Activated gamma-delta T cell (primary cell): ENCODE measurements around the gene CCDC34.

ENCODE experiments used
- DNase-seq: peaks from one replicate; lab custom pipeline; 2025; lab: John Stamatoyannopoulos, UW
- total RNA-seq, 2 donors: gene quantifications; one replicate each; lab custom pipeline; 2026; lab: John Stamatoyannopoulos, UW

CCDC34 gene, protein sequence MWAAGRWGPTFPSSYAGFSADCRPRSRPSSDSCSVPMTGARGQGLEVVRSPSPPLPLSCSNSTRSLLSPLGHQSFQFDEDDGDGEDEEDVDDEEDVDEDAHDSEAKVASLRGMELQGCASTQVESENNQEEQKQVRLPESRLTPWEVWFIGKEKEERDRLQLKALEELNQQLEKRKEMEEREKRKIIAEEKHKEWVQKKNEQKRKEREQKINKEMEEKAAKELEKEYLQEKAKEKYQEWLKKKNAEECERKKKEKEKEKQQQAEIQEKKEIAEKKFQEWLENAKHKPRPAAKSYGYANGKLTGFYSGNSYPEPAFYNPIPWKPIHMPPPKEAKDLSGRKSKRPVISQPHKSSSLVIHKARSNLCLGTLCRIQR
- total RNA-seq = 3.0 to 3.6 reads per million in 2 donors

DNA sequence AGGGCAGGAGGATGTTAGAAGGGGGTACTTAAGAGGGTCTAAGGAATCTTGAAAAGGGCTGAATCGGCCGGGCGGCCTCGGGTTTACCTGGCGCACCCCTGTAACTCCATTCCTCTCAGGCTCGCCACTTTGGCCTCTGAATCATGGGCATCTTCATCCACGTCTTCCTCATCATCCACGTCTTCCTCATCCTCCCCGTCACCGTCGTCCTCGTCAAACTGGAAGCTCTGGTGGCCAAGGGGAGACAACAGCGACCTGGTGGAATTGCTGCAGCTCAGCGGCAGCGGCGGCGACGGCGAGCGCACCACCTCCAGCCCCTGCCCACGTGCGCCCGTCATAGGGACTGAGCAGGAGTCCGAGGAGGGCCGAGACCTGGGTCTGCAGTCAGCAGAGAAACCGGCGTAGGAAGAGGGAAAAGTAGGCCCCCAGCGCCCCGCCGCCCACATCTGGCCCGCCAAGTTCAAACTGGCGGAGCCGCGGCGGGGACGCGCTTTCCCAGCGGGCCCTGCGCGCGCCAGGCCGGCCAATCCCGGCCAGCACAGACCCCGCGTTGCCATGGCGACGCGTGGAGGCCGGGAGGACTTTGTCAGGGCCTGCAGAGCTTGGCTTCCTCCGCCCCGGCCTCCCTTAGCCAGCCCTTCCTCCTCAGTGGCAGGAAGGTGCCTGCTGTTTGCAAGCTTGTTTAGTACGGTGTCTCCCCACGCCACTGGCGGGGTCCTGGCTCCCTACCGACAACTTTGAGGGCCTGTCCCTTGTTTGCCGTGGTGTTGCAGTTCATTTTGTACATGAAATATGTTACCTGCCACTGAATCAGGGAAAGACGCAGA is at the start of gene CCDC34:
TSS of gene CCDC34 (minus strand) at position 467 of the 827 bp plus-strand sequence. CDS start at position 446, 21 bp downstream.
- DNase-seq = peak; percentile 78

DNA sequence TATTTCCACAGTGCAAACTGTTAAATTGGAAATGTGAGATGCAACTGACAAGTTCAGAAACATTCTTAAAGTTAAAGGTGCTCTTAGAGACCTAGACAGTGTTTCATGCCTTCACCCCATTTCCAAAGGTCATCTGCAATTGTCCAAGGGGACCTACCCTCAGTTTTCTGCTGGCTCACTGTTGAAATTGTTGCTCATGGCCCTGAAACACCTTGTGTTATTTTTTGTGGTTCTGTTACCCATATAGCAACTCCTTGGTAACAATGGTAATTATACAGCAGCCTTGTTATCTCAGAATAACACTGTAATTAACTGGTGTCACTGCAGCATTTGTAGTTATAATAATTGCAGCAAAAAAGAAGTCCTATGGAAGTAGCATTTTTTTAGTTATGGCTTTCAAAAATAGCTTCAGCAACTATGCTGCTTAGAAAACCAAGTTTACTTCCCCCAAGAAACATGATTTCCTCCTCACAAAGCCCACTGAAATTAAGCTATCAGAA is 49.2 kb upstream of the CCDC34 start:
- no peak for DNase-seq

DNA sequence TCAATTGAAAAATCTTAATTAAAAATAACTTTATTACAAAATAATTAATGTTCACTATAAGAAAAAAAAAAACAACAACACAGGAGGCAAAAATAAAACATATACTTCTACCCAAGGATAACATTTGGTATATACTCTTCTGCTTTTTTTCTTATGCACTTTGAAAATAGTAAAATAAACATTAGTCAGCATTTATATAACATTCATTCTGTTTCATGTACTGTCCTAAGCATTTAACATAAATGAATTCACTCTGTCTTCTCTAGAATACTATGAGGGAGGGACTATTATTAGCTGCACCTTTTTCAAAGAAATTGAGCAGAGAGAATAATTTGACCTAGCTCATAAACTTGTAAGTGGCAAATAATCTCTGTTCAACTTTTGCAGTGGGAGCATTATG is 48.3 kb upstream of the CCDC34 start:
- no peak for DNase-seq

DNA sequence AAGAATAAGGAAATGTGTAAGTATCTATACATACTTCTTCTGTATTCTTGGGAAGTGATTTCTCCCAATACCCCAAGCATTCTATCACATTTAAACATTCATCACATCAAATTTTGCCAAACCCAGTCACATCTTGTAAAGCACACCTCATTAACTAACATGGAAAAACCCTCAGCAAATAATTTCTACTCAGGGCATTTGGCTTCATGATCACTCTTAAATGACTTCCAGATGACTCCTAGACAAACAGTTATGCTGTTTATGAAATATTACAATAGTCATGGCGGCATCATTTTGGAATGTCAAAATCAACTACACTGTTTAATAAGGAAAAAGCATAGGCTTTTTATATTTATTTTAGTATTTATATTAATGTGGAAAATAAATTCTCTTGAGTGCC is 47.3 kb upstream of the CCDC34 start:
- DNase-seq = no peak

DNA sequence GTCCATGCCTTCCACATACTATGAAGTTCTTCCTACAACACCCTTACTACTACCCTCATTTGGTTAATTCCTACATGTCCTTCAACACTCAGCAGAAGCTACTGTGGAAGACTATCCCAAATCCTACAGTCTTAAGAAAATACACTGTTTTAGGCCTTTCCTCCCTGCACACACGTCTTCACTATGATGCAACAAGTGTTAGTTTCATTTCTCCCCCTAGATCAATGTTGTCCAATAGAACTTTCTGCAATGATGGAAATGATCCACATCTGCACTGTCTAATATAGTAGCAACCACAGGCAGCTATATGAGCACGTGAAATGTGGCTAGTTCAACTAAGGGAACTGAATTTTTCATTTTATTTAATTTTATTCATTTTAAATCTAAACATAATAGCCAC is 46.7 kb upstream of the CCDC34 start:
- DNase-seq = no peak

DNA sequence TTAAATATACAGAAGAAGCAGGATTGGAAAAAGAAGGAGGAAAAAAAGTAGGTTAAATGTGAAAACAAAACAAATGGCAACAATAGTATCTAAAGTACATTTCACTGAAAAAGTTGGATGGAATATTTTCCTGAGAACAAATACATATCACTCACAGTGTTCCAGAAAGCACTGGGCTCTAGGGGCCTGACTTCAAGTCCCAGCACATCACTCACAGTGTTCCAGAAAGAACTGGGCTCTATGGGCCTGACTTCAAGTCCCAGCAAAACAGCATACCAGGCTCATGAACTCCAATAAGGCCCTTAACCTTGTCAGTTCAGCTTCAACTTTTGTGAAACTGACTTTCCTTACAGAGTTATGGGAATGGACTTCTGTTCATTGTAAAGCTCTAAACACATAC is 46.0 kb upstream of the CCDC34 start:
- no peak for DNase-seq

DNA sequence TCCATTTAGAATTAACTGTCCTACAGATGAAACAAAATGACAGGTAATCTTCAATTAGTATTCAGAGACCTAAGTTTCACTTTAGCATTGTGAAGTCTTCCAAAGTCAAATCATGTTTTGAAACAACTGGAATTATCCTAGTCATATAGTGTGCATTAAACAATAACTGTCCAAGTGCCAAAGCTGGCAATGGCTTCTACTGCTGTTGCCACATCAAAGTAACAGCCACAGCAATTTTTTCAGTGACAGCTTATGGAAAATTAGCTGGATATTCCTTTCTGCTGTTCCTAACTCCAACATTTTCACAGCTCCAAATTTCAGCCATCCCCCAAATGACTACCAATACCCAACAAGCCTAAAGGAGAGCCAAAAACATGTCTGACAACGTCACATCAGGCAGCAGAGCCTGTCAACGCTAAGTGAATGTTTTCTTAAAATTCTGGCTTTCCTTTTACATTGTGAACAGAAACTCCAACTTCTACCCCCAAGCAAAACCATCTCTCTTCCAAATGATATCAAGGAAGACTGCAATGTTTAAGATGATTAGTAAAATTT is 45.3 kb upstream of the CCDC34 start:
- no peak for DNase-seq

DNA sequence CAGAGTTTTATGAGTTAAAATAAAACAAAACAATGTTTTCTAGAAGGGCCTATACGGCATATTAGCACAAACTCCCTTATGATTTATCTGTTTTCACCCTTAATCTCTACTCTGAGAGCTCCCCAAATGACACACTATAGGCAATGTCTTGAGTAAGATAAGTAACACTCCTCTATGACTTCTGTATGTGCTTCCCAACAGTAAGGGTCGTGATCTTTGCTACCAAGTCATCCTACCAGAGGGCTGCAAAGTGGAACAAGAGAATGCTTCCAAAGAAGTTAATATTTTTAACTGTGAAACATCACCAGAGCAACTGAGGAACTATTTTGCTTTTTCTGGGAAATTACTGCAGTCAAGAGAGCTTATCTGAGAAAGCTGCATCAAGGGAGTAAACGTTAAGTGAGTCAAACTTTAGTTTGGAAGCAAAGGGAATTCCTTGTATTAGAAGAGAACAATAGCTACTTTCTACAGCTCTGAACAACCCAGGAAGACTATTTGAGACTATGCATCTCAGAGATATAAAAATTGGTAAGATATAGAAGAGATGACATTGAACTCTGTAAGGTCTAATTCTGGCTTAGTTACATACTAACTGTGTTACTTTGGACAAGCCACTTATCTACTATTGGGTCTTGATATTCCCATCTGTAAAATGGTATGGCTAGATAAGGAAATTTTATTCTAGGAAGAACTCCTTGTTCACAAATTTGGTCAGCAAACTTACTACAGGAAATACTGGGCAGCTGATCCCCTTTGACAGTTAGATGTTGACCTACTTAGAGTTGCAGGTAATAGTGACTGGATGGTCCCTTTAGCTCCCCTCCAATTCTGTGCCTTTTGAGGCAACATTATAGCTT is 43.7 kb upstream of the CCDC34 start:
- no peak for DNase-seq

DNA sequence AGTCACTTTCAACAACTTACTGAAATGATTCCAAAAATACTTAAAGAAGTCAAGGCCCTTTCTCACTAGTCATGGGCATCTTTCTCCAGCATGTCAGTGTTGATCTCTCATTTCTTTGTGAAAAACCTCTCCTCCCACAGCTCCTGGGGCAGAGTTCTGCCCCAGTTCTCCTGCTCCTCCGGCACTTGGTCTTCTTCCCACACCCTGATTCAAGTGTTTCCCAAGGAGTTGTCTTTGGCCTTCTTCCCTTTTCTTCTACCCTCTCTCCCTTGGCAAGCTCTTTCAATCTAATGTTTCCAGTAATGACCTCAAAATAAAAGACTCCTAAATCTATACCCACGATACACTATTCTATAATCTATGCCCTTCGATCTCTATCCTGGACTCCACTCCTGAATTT is 42.1 kb upstream of the CCDC34 start:
- no peak for DNase-seq

DNA sequence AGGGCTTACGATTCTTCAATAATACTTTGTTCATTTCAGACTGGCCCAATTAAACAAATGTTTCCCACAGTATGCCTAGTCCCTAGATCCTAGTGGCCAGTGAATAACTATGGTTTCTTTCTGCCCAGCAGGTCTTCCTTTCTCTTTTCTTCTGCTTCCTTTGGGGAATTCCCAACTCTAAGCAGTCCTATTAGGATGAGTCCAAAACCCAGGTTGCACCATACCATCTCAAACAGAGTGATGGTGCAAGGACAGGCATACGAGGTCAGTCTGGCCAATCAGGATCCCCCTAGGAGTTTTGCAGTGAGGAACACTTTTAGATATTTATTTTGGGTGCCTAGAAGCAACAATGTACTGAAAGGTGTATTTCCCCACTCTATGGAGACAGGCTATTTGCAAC is 41.4 kb upstream of the CCDC34 start:
- DNase-seq = no peak

DNA sequence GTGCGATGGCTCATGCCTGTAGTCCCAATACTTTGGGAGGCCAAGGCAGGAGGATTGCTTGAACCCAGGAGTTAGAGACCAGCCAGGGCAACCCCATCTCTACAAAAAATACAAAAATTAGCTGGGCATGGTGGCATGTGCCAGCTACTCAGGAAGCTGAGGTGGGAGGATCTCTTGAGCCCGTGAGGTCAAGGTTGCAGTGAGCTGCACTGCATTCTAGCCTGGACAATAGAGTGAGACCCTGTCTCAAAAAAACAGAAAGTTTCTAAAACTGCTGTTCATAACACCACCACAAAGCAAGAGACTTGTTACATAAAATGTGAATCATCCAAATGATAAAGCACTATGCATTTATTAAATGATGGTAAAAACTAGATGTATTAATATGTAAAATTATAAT is 40.2 kb upstream of the CCDC34 start:
- DNase-seq = no peak

DNA sequence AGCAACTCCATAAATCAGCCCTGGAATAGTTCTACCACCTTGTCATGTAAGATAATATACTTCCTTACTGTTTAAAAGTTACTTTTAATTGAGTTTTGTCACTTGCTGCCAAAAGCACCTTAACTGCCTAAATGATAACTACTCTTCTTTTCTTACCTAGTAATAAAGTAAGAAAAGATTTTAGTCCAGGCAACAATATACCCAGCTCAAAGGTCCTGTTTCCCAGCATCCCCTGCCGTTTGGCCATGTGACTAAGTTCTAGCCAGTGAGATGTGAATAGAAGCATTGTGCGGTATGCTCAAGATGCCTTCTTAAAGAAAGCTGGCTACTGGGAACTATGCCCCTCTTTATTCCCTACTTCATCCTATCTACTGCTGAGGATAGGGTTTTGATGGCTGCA is 39.4 kb upstream of the CCDC34 start:
- DNase-seq = no peak

DNA sequence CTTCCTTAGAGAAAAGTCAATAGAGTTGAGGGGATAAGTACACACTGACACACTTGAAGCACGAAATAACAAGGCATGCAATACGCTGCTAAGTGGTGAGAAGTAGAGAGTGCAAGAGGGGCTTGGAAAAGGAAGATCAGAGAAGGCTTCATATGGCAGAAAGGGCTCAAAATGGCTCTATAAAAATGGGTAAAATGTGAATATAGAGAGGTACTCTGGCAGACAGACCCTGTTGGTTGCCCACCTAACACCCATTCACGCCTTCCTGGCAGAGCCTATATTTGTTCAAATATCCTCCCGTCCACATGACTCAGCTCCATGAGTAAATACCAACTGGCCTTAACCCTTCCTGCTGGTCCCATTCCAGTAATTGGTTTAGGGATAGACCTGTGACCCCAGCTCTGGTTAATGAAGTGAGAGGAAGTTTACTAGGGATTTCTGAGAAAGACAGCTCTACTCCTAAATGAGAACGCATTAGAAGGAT is 38.9 kb upstream of the CCDC34 start:
- no peak for DNase-seq

DNA sequence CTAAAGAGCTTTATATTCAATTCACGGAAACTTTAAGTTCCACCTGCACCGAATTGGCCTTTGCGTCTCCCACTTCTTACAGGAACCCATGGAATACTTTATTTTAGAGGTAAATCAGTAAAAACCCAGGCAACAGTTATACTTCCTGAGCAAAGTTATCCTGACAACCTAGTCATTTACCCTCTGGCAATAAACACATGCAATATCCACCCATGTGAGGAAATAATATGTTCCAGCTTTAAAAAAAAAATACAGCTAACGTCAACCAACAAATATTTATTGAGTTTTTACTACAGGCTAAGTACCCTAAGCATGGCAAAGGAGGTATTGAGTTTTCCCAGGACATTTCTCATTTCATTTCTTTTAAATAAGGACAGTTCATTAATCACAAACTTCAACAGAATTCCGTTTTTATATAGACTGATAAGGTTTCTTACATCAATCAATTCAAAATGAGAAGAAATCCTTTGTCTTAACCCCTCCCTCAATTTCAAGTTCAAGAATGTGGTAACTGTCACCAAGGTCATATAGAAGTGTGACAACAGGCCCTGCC is 38.3 kb upstream of the CCDC34 start:
- no peak for DNase-seq

DNA sequence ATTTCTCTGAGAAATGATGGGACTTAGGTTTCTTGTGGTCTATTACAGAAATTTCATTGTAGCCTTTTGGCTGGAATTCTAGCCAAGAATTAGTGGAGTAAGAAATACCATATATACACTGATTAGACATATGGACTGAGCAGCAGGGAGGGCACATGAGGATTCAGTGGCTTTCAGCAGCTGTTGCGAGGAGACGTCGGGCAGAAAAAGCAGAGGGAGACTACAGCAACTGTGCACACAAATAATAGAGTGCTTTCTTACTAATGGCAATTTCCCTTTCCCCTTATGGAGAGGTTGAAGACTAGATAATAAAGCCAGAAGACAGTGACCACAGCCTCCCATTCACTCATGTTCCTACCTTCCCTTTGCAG is 35.4 kb upstream of the CCDC34 start:
- DNase-seq = no peak

DNA sequence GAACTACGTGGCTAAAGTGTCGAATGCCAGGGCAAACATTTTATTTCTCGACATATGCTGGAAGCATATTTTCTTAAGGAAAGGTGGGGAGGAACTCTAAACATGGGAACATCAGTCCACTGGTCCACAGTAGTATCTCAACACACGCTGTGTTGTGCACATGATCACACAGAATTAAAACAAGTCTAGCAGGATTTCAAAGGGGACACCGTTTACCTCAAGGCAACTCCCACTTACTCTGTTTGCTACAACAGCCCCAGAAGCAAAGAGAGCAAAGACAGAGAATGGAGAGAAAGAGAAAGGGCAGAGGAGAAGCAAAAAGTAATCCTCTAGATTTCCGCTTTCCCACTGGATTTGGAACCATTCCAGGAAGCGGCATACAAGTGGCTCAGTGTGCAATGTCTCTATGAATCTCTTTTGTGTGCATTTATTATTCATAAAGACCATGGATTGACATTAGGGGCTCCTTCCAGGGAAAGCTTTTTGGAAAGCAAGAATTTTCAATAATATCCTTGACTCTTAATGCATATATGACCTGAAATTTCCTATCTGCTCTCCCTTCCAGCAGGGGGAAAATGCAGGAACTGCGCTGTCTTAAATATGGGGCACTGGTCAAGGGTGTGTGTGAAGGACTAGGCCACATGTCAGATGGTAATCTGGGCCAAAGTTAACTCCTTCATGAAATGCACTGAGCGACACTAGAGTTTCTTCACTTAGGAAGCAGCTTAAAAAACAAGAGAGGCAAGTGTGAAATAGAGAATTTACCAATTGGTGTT is 34.8 kb upstream of the CCDC34 start:
- no peak for DNase-seq

DNA sequence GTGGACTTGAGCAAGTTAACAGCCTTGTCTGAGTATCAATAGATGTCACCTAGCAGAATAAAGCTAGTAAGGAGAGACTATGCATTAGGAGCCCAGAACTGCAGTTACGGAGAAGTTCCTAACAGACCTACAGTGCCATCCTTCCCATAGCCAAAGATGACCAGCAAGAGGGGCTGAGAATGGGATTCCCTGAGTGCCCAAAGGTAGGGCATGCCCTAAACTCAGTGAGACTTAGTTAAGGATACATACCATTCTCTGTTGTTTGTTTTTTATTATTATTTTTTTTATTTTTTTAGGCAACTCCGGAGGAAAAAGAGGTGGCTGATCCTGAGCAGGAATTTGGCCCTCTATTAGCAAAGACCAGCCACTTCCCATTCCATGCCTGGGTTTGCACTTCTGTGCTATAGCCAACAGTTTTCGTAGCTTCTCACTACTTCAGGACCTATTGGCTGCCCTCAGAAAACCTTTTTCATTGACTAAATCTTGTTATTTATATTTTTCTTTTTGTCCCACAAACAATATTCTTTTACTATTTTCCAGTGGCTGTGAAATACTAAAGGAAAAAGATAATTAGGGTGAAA is 33.3 kb upstream of the CCDC34 start:
- DNase-seq = no peak

DNA sequence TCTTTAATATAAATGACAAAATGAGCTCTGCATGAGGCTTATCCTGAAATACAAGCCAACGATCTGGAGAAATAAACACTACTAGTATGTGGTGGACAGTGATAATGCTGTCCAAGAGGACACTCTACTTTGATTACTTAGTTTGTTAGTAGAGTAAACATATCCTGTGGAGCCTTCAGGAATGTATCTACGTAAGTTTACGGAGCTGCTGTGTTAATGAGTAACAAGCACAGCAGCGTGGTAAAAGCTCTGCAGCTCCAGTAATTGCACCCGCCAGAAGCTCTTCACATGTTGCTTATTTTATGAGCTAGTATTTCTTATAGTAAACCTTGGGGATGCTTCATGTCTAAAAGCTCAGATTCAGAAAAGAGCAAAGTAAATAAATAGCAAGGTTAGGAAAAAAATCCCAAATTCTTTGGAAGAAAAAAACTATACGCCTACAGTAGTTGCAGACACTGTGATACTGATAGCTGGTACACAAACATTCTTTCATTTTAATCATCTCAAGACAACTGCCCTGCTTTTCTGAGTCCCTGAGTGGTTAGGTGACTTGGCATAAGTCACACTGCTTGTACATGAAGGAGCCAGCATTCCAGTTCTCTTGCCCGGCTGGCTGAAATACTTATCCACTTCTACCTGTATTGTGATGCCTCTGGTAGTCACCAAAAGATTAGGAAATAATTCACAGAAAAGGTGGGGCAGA is 32.7 kb upstream of the CCDC34 start:
- DNase-seq = no peak

DNA sequence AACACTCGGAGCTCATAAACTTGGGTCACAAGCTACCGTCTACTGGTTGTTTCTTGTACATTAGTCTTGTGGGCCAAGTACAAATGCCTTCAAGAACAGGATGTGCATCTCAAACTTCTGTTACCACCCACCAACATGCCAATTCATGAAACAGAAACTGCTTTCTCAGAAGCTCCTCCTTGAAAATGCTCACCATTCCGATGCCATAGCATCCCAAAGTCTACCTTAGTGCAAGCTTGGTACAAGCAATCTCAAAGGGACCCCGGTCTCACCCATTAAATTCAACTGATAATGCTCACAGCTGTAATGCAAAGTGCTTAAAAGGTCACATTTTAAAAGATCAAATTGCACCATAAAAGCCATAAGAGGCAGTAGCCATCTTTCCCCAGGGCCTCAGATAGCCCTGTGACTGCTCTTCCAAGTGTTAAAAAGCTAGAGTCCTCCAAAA is 31.8 kb upstream of the CCDC34 start:
- DNase-seq = no peak
